ENCODE results near the gene GEN1. TPM values are rescaled to one million over a fixed set of nuclear protein-coding genes. Genes with fewer than 3 reads are reported as not detected.

GEN1 gene
- polyA plus RNA-seq, 3 donors: 10.3 to 12.7 (median 11.9) TPM

DNA sequence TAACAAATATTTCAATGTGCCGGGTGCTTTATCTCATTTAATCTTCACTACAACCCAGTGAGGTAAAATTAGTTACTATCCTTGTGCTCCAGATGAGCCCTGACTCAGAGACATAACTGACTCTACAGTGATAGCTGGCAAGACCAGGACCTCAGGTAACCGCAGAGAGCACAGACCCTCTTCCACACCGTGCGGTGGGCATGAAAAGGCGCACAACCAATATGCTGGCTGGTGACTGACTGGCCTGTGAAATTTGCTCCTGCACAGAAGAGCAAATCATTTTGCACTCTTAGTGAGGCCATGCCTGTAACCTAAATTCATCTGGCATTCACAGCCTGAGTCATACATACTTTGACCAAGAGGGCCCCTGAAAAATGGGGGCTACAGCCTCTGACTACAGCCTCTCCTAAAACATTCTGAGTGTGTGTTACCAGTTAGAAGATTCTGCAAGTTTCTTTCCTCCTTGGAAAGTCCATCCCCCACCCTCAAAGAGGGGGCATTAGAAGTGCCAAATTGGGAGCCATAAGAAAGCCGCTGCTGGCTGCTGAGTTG is 39.9 kb downstream of the GEN1 start:
- no peak for DNase-seq (ENCODE audit: low read depth in 3 of 3, low spot score in 2 of 3)

DNA sequence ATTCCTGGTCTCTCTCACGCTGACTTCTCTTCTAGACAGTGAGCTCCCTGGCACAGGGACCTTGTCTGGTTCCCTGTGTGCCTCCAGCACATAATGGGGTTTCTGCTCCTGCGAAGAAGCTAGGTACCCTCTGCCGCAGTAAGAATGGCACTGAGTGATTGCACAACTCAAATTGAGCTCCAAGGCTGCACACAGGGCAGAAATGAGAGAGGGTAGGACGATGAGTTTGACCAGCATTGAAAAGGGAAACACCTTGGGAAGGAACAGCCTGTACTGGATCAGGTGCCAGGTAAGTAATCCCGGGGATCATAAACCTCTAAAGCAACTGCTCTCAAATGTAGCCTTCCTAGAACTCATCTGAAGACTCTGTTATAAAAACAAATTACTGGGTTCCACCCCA is 41.4 kb downstream of the GEN1 start:
- DNase-seq (ENCODE audit: low read depth in 3 of 3, low spot score in 2 of 3): no peak

DNA sequence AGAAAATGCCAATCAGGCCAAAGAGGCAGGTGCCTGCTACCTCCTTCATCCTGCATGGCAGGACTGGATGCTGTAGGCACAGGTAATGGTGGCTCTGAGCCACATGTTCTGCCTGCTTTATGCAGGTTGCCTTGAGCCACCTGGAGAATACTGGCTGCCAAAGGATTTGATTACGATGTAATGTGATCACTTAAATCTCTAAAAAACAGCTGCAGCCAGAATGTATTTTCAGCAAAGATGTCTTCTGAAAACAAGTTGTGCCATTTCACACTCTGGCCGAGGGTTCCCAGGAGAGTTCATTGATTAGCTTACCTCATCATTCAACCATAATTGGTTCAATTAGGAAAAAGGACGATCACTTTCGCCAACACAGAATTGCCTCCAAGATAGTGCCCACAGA is 44.4 kb downstream of the GEN1 start:
- no peak for DNase-seq (ENCODE audit: low read depth in 3 of 3, low spot score in 2 of 3)

DNA sequence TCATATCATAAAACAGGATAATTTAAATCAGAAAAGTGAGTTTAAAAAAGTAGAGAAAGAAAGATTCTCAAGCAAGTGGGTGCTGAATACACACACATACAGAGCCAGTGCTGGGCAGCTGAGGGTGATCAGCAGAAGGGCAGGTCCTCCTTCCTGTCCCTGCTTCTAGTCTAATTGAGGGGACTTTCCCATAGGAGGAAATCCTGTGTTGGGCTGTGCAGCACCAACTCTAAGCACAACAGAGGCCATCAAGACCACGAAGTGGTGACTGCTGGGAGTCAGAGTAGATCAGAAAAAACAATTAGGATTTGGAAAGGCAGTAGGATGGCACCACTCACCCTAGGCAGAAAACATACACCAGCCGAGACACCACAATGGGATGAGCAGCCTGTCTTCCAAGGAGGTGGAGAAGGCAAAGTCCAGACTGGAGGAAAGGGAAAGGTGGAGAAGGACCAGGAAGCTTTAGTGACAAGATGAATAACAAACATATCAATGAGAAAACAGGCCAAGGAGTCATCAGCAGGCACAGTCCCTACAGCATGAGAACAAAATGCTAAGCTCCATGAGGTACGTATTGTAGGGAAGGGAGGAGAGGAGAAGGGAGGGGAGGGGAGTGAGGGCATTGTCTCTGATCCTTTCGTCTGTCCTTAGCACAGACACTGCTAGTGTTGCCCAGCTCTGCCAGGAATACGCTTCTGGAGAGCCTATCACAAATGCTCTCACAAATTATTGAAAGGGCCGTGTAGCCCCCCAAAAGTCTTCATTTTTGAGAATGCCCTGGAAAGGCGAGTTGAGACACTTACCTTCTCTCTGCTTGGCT is 45.6 kb downstream of the GEN1 start:
- DNase-seq (ENCODE audit: low read depth in 3 of 3, low spot score in 2 of 3): no peak

DNA sequence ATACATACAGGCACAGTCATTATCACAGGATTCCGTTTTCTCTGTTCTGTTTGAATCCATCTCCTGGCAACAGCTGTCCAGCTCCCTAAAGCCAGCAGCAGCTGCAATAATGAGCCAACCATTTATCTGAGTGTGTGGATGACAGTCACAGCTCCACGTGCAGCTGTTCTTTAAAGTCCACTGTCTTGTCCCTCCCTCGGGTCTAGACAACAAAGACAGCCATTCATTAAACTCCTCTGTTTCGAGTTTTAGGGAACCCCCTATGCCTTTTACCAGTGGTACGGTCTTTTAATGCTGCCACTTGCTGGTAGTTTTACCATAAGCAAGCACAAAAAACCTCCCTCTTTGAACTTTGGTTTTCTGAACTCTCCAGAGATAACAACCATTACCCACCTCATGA is 46.3 kb downstream of the GEN1 start:
- no peak for DNase-seq (ENCODE audit: low read depth in 3 of 3, low spot score in 2 of 3)

DNA sequence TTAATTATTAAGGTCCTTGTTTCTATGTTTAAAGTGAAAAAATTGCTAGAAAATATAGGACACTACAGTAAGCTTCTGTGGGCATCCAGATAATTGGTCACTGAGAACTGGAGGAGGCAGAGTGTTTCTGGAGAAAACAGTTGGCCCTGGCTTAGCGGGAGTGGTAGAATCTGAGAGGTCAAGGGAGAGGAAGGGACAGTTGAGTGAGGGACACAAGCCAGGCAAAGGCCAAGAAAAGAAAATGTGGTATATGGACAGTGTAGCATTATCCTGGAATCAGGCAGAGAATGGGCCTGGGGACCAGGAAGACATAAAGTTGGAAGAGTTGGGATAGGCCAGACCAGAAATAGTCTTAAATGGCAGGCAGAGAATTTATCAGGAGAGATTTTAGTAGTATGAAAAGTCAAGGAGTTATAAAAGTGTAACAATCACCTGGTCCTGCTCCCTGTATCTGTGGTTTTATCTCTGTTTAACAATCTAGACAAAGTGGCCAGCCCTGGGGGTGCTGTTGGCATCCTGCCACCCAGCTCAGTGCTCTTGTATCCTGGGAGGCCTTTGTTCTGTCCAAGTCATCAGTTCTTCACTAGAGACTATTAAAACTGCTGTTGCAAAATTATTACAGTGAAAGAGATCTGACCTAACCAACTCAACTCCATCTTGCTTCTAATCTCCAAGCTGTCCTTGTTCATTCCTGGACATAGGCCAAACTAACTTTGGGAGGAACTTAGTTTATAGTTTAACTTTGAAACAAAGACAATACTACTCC is 46.9 kb downstream of the GEN1 start:
- DNase-seq (ENCODE audit: low read depth in 3 of 3, low spot score in 2 of 3): no peak

DNA sequence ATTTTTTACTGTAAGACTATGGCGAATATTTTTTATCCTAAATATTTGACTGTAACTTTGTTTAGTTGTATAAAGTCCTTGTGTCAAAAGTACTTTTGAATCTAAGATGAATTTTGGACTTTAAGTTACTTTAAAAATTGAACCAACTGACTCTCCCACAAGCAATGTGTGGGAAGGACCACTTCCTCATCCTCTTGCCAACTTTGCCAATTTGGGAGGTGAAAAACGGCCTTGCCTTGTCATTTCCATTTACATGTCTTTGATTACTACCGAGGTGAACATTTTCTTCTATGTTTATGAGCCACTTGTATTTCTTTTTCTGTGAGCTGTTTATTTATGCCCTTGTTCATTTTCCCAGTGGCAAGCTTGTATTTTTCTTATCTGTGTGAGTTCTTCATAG is 49.6 kb downstream of the GEN1 start:
- no peak for DNase-seq (ENCODE audit: low read depth in 3 of 3, low spot score in 2 of 3)

DNA sequence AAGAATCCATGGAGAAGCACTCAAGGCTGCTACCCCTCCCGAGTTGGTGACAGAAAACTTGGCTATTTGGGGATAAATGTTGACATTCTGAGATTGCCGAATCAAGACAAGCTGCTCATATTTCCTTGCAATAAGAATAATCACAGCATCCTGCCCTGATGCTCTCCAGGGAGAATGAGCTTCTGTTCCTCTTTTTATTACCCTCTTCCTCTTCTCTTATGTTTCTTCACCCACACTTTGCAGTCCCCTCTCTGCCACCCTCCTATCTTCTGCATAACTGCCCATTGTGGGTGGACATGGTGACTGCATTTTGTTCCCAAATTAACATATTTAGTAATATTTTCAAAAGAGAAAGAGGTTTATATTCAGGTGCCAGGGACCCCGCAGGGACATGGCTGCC is 50.4 kb downstream of the GEN1 start:
- DNase-seq (ENCODE audit: low read depth in 3 of 3, low spot score in 2 of 3): no peak

DNA sequence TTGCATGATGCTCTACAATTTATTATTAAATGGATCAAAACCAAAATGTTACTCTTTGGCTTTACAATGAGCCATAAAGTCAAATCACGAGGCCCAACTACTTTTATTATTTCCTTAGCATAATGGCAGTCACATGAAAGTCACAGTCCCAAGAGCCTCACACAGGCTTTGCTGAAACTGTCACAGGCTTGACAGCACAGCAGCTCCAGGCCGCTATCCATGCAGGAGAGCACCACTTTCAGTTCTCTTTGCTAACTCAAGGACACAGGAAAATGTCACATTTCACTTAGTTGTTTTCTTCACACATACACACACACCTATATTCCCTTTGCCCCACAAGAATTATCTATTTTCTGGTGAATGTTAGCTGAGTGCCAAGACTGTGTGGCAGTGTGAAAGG is 51.2 kb downstream of the GEN1 start:
- no peak for DNase-seq (ENCODE audit: low read depth in 3 of 3, low spot score in 2 of 3)

DNA sequence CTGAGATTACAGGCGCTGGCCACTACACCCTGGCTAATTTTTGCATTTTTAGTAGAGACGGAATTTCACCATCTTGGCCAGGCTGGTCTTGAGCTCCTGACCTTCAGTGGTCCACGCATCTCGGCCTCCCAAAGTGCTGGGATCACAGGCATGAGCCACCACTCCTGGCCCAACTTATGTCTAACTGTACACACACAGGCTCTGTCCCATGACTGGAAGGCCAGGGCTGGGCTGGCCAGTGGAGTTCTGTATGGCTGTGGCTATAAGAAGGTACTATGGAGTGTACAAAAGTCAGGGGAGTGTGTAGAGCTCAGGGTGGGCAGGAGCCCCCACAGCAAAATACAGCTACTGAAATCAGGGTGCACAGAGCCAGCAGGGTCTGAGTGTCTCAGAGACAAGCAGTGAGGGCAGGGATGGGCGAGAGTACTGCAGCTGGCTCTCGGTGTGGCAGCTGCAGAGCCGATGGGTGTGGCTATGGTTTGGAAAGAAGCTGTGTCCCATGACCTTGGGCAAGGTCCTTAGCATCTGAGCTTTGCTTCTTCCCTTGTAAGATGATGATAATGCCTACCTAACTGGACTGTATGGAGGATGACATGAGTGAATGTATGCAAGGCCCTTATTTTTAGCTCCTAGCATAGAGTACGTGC is 51.9 kb downstream of the GEN1 start:
- no peak for DNase-seq (ENCODE audit: low read depth in 3 of 3, low spot score in 2 of 3)

DNA sequence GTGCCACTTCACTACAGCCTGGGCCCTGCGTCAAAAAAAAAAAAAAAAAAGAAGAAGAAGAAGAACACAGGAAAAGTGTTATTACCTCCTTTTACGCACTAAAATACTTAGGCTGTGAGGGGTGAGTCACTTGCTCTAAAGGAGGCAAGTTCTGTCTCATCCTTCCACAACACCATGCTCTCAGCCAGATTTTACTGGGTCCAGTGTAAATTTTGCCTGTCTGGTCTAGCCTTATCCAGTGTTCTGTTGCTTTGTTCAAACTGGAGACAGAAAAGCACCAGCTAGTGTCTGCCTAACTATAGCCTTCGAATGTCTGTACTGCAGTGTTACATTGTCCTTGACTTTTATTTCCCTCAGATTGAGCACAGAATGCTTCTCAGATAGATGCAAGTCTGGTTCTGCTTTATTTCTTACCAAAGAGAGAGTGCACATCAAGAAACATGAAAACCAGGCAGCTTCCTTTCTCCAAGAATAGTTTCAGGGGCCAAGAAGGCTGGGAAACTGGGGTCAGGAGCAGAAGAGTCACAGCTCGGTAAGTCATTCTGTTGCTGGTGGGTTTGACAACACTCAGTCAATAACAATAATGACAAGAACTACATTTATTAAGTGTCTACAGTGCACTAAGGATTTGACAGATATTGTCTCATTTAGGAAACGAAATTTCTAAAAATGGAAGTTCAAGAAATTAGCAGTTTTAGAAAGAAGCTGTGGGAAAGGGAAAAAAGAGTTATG is 59.2 kb downstream of the GEN1 start:
- no peak for DNase-seq (ENCODE audit: low read depth in 3 of 3, low spot score in 2 of 3)

DNA sequence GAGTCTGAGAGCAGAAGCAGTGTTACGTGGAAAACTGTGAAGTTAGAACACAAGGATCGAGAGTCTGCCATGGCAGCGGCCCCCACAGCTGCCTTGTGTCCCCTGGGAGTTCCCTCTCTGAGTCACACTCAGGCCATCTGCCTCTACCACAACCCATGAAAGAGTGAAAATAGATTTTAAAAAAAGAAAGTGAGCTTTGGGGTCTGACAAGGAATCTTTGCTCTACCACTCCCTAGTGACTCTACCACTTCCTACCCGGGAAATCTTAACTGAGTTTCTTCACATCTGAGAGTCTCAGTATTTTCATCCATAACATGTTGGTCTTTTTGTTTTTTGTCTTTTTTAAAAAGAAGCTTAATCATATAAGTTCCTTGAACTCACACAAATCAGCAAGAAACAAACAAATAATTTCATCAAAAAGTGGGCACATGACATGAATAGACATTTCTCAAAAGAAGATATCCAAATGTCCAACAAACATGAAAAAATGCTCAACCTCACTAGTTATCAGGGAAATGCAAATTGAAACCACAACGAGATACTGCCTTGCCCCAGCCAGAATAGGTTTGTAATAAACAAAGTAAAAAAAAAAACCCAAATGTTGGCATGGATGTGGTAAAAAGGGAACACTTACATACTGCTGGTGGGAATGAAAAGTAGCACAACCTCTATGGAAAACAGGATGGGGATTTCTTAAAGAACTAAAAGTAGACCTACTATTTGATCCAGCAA is 60.0 kb downstream of the GEN1 start:
- DNase-seq (ENCODE audit: low read depth in 3 of 3, low spot score in 2 of 3): no peak

DNA sequence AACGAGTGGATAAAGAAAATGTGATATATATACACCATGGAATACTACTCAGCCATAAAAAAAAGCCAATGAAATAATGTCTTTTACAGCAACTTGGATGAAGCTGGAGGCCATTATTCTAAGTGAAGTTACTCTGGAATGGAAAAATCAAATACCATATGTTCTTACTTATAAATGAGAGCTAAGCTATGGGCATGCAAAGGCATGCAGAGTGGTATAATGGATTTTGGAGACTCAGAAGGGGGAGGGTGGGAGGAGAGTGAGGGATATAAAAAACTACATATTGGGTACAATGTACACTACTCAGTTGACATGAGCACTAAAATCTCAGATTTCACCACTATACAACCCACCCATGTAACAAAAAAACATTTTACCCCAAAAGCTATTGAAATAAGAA is 60.7 kb downstream of the GEN1 start:
- no peak for DNase-seq (ENCODE audit: low read depth in 3 of 3, low spot score in 2 of 3)

DNA sequence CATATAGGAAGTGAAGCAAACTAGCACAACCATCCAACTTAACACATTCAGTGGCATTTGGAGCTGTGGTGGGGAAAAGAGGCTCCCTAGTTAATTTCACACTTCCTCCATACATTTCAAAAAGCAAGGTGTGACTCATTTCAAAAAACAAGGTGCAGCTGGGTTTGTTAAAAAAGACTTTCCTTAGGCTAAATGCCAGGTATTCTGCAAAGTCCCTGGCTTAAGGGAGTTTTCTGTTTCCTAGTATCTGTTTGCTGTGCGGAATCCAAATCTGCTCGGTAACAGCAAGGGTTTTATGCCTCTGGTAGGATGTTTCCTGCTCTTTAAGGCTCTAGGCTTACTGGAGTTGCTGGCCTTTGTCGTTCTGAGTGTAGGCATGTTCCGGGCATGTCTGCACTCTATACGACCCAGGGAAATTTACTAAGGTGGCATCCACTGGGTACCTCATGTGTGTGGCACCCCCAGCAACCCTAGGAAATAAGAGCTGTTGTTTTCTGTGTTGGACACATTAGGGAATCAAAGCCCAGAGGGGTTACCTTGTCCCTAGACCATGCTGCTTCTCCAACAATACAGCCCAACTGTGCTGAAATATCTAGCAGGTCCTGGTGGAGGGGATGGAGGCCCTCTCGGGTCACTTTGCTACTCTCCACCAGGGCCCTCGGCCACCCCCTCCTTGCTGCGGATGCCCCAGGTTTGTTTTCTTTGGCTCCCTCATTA is 61.7 kb downstream of the GEN1 start:
- DNase-seq (ENCODE audit: low read depth in 3 of 3, low spot score in 2 of 3): no peak

DNA sequence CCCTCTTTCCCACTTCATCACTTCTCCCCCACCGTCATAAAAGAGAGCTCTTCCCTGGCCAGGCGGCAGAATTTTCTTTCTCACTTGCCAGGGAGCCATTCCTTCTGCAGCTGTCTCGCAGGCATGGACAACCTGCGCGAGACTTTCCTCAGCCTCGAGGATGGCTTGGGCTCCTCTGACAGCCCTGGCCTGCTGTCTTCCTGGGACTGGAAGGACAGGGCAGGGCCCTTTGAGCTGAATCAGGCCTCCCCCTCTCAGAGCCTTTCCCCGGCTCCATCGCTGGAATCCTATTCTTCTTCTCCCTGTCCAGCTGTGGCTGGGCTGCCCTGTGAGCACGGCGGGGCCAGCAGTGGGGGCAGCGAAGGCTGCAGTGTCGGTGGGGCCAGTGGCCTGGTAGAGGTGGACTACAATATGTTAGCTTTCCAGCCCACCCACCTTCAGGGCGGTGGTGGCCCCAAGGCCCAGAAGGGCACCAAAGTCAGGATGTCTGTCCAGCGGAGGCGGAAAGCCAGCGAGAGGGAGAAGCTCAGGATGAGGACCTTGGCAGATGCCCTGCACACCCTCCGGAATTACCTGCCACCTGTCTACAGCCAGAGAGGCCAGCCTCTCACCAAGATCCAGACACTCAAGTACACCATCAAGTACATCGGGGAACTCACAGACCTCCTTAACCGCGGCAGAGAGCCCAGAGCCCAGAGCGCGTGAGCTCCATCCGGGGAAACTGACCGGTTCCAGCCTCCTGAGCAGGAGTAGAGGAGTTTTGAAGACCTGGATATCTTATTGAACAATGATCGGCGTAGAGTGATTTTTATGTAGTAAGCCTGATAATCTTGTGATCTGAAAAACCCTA is 62.7 kb downstream of the GEN1 start, which contains the start of gene MSGN1:
Gene MSGN1 (plus strand): TSS at position 65 of the 850 bp plus-strand sequence. CDS start 59 bp downstream, at position 124.
- DNase-seq (ENCODE audit: low read depth in 3 of 3, low spot score in 2 of 3): no peak

DNA sequence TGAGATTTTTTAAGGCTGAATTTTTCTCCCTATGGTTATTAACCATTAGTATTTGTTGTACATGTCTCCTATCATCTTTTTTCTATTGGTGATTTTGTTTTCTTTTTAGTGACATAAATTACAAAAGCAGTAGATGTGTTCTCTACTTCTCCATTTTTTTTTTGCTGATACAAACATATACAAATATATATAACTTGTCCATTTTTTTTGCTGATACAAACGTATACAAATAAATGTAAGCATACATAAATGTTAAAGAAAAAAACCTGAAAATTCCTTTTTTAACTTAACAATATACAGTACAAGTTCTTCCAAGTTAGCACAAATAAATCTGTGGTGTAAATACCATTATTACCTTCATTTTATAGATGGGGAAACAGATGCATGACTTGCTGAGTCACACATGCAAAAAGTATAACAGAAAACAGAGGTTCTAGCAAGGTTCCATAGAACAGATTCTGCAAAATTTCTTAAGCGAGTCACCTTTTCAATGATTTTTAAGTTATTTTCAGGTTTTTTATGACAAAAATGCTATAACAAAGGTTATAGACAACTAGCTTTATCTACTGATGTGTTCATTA is 64.4 kb downstream of the GEN1 start:
- no peak for DNase-seq (ENCODE audit: low read depth in 3 of 3, low spot score in 2 of 3)

DNA sequence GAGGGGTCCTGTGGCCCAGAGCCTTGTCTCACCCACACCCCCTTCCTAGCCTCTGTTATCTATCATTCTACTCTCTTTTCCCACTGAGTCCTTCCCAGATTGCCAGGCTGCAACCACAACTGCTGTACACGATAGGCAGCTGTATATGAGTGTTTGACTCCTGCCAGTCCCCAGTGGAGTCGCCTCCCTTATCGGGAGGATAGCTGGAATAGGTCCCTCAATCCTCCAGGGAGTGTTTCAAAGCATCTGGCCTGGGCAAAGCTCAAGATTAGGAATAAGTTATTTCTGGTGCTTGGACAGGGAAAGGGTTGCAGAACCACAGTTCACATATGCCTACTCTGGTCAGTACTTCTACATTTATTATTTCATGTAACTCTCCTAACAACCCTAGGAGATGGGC is 67.1 kb downstream of the GEN1 start:
- no peak for DNase-seq (ENCODE audit: low read depth in 3 of 3, low spot score in 2 of 3)

Data from right renal cortex interstitium (tissue), 3 donors.